HepG2 (cell line): Measurements from ENCODE around the gene ARHGEF4. TPM values are rescaled to one million over a fixed set of nuclear protein-coding genes. Genes with fewer than 3 reads are reported as not detected.

ENCODE experiments used
- ATAC-seq: fragments of 200-7000 bp; cut with Tn5 transposase; 3 replicates; pipeline ENCODE4 v1.9.1; 2020; ENCODE audit warnings: mild to moderate bottlenecking, moderate library complexity
- BruUV-seq: library from RNA; stranded (reverse); fragments of 400-500 nt; replicated peaks from 2 replicates; lab custom pipeline; 2021; lab: Mats Ljungman, UMichigan
- CTCF ChIA-PET: fragments of 300-600 bp; formaldehyde crosslinking; extraction: SDS; loops from one replicate; lab custom pipeline; 2021; ENCODE audit warnings: low total read pairs, inconsistent platforms, low intra/inter-chr PET ratio; lab: Yijun Ruan, JAX
- POLR2A ChIA-PET: fragments of 350-600 bp; sonication (Branson Sonifier 250); formaldehyde crosslinking; loops from one replicate; lab custom pipeline; 2020; ENCODE audit warnings: antibody characterized with exemption, inconsistent platforms; lab: Yijun Ruan, JAX
- DNase-seq: peaks from one replicate; pipeline ENCODE4 v3.0.0-alpha.2; 2015; ENCODE audit warnings: low spot score
- FAIRE-seq: peaks from 3 replicates; lab custom pipeline; 2011; peaks lifted over from hg19 to GRCh38; lab: Jason Lieb, UNC
- H2AFZ ChIP-seq: one replicate; pipeline ENCODE4 v1.6.1; 2011; ENCODE audit warnings: low read length, inconsistent platforms
- H3K27ac ChIP-seq: fragments of 300-600 bp; 3 replicates; pipeline ENCODE4 v1.8.0; 2011; ENCODE audit warnings: mixed run types, mild to moderate bottlenecking, mixed read lengths, low read length, inconsistent platforms; ENCODE audit not compliant: insufficient read depth; ENCODE audit errors: extremely low read length
- H3K27me3 ChIP-seq, 2 experiments: fragments of 200-600 bp in 1 of 2; 2 replicates in 1 of 2; 3 replicates in 1 of 2; pipeline versions ENCODE4 v1.6.0 to v1.8.0; 2011; ENCODE audit warnings: low read length in 2 of 2, mild to moderate bottlenecking in 2 of 2, moderate library complexity in 2 of 2, inconsistent platforms in 1 of 2; ENCODE audit not compliant: insufficient read depth in 2 of 2, control insufficient read depth in 1 of 2
- H3K36me3 ChIP-seq, 2 experiments: fragments of 200-600 bp in 1 of 2; replicated peaks in 1 of 2; 2 replicates in 1 of 2; 3 replicates in 1 of 2; pipeline versions ENCODE4 v1.5.1 to v1.8.0; 2011; ENCODE audit warnings: low read length in 2 of 2, inconsistent platforms in 1 of 2; ENCODE audit not compliant: insufficient read depth in 2 of 2, control insufficient read depth in 1 of 2
- H3K4me1 ChIP-seq: 2 replicates; pipeline ENCODE4 v1.5.1; 2012; ENCODE audit warnings: low read length, inconsistent platforms; ENCODE audit not compliant: insufficient read depth
- H3K4me2 ChIP-seq: 2 replicates; pipeline ENCODE4 v1.6.0; 2011; ENCODE audit warnings: low read depth, low read length, inconsistent platforms
- H3K4me3 ChIP-seq, 3 experiments: fragments of 200-600 bp in 1 of 3; sonication (generic), shearing (Covaris generic) in 1 of 3; replicated peaks in 1 of 3; 2 replicates each; pipeline ENCODE4 v1.5.1; 2011 to 2016; ENCODE audit warnings: low read length in 3 of 3, inconsistent platforms in 2 of 3, low read depth in 2 of 3, mild to moderate bottlenecking in 2 of 3, control low read depth in 1 of 3, mixed read lengths in 1 of 3; ENCODE audit not compliant: insufficient read depth in 1 of 3
- H3K79me2 ChIP-seq: one replicate; pipeline ENCODE4 v1.6.1; 2011; ENCODE audit warnings: low read length, inconsistent platforms; ENCODE audit not compliant: insufficient read depth
- H3K9ac ChIP-seq: 2 replicates; pipeline ENCODE4 v1.6.0; 2011; ENCODE audit warnings: mild to moderate bottlenecking, low read depth, low read length, inconsistent platforms; ENCODE audit not compliant: insufficient read depth
- H3K9me3 ChIP-seq: 2 replicates; pipeline ENCODE4 v1.5.1; 2012; ENCODE audit warnings: mild to moderate bottlenecking, low read length
- H4K20me1 ChIP-seq: 2 replicates; pipeline ENCODE4 v1.6.0; 2011; ENCODE audit warnings: inconsistent platforms, mild to moderate bottlenecking, low read length, moderate library complexity; ENCODE audit not compliant: insufficient read depth
- CEBPB ChIP-seq: IDR thresholded peaks from 2 replicates; pipeline ENCODE4 v1.6.1; 2011; ENCODE audit warnings: low read depth, low read length, improper control_type of control experiment, borderline replicate concordance
- FOXP1 ChIP-seq, 2 experiments: fragments of 450-650 bp in 1 of 2; IDR thresholded peaks; 2 replicates each; pipeline ENCODE4 v1.6.1; 2017 to 2018; ENCODE audit warnings: antibody characterized with exemption in 1 of 2
- RORA ChIP-seq: sonication (generic); formaldehyde crosslinking; IDR thresholded peaks from 2 replicates; pipeline ENCODE4 v1.5.0; 2020; ENCODE audit warnings: mild to moderate bottlenecking, missing genetic modification reagents, moderate library complexity
- ZBTB1 ChIP-seq: sonication (generic); formaldehyde crosslinking; IDR thresholded peaks from 2 replicates; pipeline ENCODE4 v1.4.0; 2020; ENCODE audit warnings: missing genetic modification reagents, borderline replicate concordance
- ZC3H13 ChIP-seq: sonication (generic); formaldehyde crosslinking; IDR thresholded peaks from 2 replicates; pipeline ENCODE4 v1.8.1; 2023; ENCODE audit warnings: mild to moderate bottlenecking, missing genetic modification reagents, moderate library complexity
- ZNF431 ChIP-seq: sonication (generic); formaldehyde crosslinking; IDR thresholded peaks from 2 replicates; pipeline ENCODE4 v1.9.0; 2022; ENCODE audit warnings: missing genetic modification reagents, low read depth, mild to moderate bottlenecking, borderline replicate concordance
- ZNF543 ChIP-seq: sonication (generic); formaldehyde crosslinking; IDR thresholded peaks from 2 replicates; pipeline ENCODE4 v1.4.0; 2020; ENCODE audit warnings: mild to moderate bottlenecking, missing genetic modification reagents
- ZNF629 ChIP-seq: sonication (generic); formaldehyde crosslinking; conservative IDR thresholded peaks from 2 replicates; pipeline ENCODE4 v1.5.0; 2020; ENCODE audit warnings: missing genetic modification reagents
- ZNF674 ChIP-seq: sonication (generic); formaldehyde crosslinking; IDR thresholded peaks from 2 replicates; pipeline ENCODE4 v1.5.0; 2020; ENCODE audit warnings: low read depth, mild to moderate bottlenecking, missing genetic modification reagents
- WGBS: methylation state at CpG from one replicate; pipeline ENCODE4 v1.1.6; 2017; ENCODE audit warnings: low lambda C conversion rate; 5-methylcytosine and 5-hydroxymethylcytosine counted together
- in situ Hi-C: cut with HindIII; loops from 2 replicates; pipeline ENCODE4 v1.10.0; 2017; ENCODE audit warnings: low pct_unique_long_range_greater_than_20kb; ENCODE audit not compliant: extremely low pct_ligation_motif_present
- intact Hi-C: fragments of 100-400 bp; cut with micrococcal nuclease; formaldehyde crosslinking; loops from one replicate; pipeline ENCODE4 v1.10.0; 2022; ENCODE audit not compliant: unreplicated experiment
- polyA plus RNA-seq, 8 experiments: library from polyadenylated mRNA; depleted of rRNA in 3 of 8; stranded (reverse) in 7 of 8; unstranded in 1 of 8; fragments of >200 nt; fragmentation: Illumina TruSeq in 4 of 8; extraction: Trizol in 4 of 8; gene quantifications; 2 replicates each; pipeline versions ENCODE4 v1.2.1 to v1.2.3, GENCODE V29; 2011 to 2016; ENCODE audit warnings: low read depth in 4 of 8, missing spikeins in 1 of 8, mixed read lengths in 1 of 8; ENCODE audit not compliant: insufficient read depth in 1 of 8
- total RNA-seq, 5 experiments: library from RNA; depleted of rRNA; stranded (reverse); fragments of >200 nt; fragmentation: Illumina TruSeq; extraction: Trizol; gene quantifications; 2 replicates each; pipeline ENCODE4 v1.2.3, GENCODE V29; 2016; ENCODE audit warnings: low read depth in 1 of 5
- TF ChIP-seq, protein P1 (sequence below): sonication (generic); formaldehyde crosslinking; IDR thresholded peaks from 2 replicates; pipeline ENCODE4 v1.4.0; 2020; ENCODE audit warnings: mild to moderate bottlenecking, missing genetic modification reagents

ARHGEF4 gene
- total and polyA plus RNA-seq, 2 of the 13 experiments (the other 11 are each of a cell fraction or from before 2014, with no cell fraction given): 0.11 to 0.13 TPM

- TF ChIP-seq FOXP1 (IDR thresholded peaks at IDR 0.05): no peak
- no peak for TF ChIP-seq FOXP1 (CRISPR knock-in tag; IDR thresholded peaks at IDR 0.05)
- no peak for TF ChIP-seq RORA (CRISPR knock-in tag)
- no peak for TF ChIP-seq ZNF543 (CRISPR knock-in tag)
- no peak for TF ChIP-seq ZNF674 (CRISPR knock-in tag)
- no peak for TF ChIP-seq ZNF431 (CRISPR knock-in tag)
- TF ChIP-seq ZBTB1: no peak
- TF ChIP-seq ZNF629 (CRISPR knock-in tag): no peak
- TF ChIP-seq ZC3H13 (CRISPR knock-in tag): no peak
These were observed 187.0 kb downstream of the ARHGEF4 start (continued) for GRCh38 chr2:131023758-131024157.

- ATAC-seq (no peak), DNase-seq (no peak), FAIRE-seq (no peak)
- no peaks in the 10 kb centered on the region for H3K36me3 ChIP-seq
- H3K9me3 ChIP-seq: no peaks in the 10 kb centered on the region
- H3K27me3 ChIP-seq: peaks cover 4 to 29% of the 10 kb centered on the region in 2 experiments; a peak in 3 of 5 replicates
- in situ Hi-C loops (no loop called here), intact Hi-C loops (no loop called here)
- no peak overlapping the region for H3K9ac ChIP-seq
- POLR2A ChIA-PET: no interaction called here
- H2AFZ ChIP-seq: no peak overlapping the region
- no peaks in the 10 kb centered on the region for H3K79me2 ChIP-seq
- CTCF ChIA-PET: no interaction called here
- no peaks in the 10 kb centered on the region for H3K4me1 ChIP-seq
- no peak overlapping the region for H3K4me2 ChIP-seq
- no peak overlapping the region for H3K27ac ChIP-seq
- TF ChIP-seq CEBPB: peak; percentile 39; the same call in 1 of the 2 replicates
- TF ChIP-seq, protein P1, sequence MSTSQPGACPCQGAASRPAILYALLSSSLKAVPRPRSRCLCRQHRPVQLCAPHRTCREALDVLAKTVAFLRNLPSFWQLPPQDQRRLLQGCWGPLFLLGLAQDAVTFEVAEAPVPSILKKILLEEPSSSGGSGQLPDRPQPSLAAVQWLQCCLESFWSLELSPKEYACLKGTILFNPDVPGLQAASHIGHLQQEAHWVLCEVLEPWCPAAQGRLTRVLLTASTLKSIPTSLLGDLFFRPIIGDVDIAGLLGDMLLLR (CRISPR knock-in tag): no peak
- H4K20me1 ChIP-seq: no peaks in the 10 kb centered on the region
- no TSS peak for BruUV-seq
- H3K4me3 ChIP-seq: no peak overlapping the region
- WGBS: 8% methylated on average over 5 of the region's 5 CpGs
These were observed 190.2 kb downstream of the ARHGEF4 start for GRCh38 chr2:131026919-131027318.
